Measurements from ENCODE around the gene GALNT13. TPM values are rescaled to one million over a fixed set of nuclear protein-coding genes. Genes with fewer than 3 reads are reported as not detected.

The GALNT13 gene
- total RNA-seq, 1 donor from 2014 or later, result 2.5 TPM

GRCh38 chr2:154228566-154229280 is 357.0 kb downstream of the GALNT13 start:
- no peak for DNase-seq

GRCh38 chr2:154229966-154230365 is 358.2 kb downstream of the GALNT13 start:
- no peak for DNase-seq

GRCh38 chr2:154231021-154231420 is 359.3 kb downstream of the GALNT13 start:
- DNase-seq, result no peak

- DNase-seq, result no peak
Observed at GRCh38 chr2:154233231-154233630, 361.5 kb downstream of the GALNT13 start.

- no peak for DNase-seq
Observed at GRCh38 chr2:154238252-154238651, 366.5 kb downstream of the GALNT13 start.

- DNase-seq, result no peak
Observed at GRCh38 chr2:154240316-154240715, 368.6 kb downstream of the GALNT13 start.

- no peak for DNase-seq
Observed at GRCh38 chr2:154240921-154241379, 369.2 kb downstream of the GALNT13 start.

GRCh38 chr2:154242687-154243086 is 371.0 kb downstream of the GALNT13 start:
- DNase-seq, result no peak

- DNase-seq, result no peak
Observed at GRCh38 chr2:154243685-154244084, 372.0 kb downstream of the GALNT13 start.

GRCh38 chr2:154244932-154245331 is 373.2 kb downstream of the GALNT13 start:
- no peak for DNase-seq

- DNase-seq, result no peak
Observed at GRCh38 chr2:154247503-154247902, 375.8 kb downstream of the GALNT13 start.

GRCh38 chr2:154256136-154256535 is 384.4 kb downstream of the GALNT13 start:
- no peak for DNase-seq

- no peak for DNase-seq
Observed at GRCh38 chr2:154259030-154259429, 387.3 kb downstream of the GALNT13 start.

- DNase-seq, result no peak
Observed at GRCh38 chr2:154261473-154262027, 389.8 kb downstream of the GALNT13 start.

GRCh38 chr2:154263206-154263605 is 391.5 kb downstream of the GALNT13 start:
- DNase-seq, result no peak

GRCh38 chr2:154264024-154264423 is 392.3 kb downstream of the GALNT13 start:
- DNase-seq, result no peak

- DNase-seq, result no peak
Observed at GRCh38 chr2:154267983-154268382, 396.3 kb downstream of the GALNT13 start.

- no peak for DNase-seq
Observed at GRCh38 chr2:154280543-154280942, 408.8 kb downstream of the GALNT13 start.

GRCh38 chr2:154289870-154290269 is 418.1 kb downstream of the GALNT13 start:
- no peak for DNase-seq

- DNase-seq, result no peak
Observed at GRCh38 chr2:154291511-154291910, 419.8 kb downstream of the GALNT13 start.

GRCh38 chr2:154291927-154292326 is 420.2 kb downstream of the GALNT13 start:
- DNase-seq, result no peak

- no peak for DNase-seq
Observed at GRCh38 chr2:154293864-154294263, 422.1 kb downstream of the GALNT13 start.

GRCh38 chr2:154306266-154306970 is 434.7 kb downstream of the GALNT13 start:
- DNase-seq, result no peak
